22Rv1 (cell line): ENCODE data around the gene VTI1A.

Source experiments
- ZFX ChIP-seq: fragments of 450-650 bp; IDR thresholded peaks from 2 replicates; pipeline ENCODE4 v1.6.1; 2017; ENCODE audit warnings: antibody characterized with exemption, borderline replicate concordance
- TF ChIP-seq, protein P1 (sequence below): fragments of 450-650 bp; IDR thresholded peaks from 2 replicates; pipeline ENCODE4 v1.5.1; 2017; ENCODE audit warnings: mild to moderate bottlenecking

GRCh38 chr10:112507046-112507445 is 60.0 kb downstream of the VTI1A start:
- TF ChIP-seq, protein P1, sequence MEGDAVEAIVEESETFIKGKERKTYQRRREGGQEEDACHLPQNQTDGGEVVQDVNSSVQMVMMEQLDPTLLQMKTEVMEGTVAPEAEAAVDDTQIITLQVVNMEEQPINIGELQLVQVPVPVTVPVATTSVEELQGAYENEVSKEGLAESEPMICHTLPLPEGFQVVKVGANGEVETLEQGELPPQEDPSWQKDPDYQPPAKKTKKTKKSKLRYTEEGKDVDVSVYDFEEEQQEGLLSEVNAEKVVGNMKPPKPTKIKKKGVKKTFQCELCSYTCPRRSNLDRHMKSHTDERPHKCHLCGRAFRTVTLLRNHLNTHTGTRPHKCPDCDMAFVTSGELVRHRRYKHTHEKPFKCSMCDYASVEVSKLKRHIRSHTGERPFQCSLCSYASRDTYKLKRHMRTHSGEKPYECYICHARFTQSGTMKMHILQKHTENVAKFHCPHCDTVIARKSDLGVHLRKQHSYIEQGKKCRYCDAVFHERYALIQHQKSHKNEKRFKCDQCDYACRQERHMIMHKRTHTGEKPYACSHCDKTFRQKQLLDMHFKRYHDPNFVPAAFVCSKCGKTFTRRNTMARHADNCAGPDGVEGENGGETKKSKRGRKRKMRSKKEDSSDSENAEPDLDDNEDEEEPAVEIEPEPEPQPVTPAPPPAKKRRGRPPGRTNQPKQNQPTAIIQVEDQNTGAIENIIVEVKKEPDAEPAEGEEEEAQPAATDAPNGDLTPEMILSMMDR: no peak
- no peak for TF ChIP-seq ZFX
